ENCODE measurements around the gene SLC11A2.
"Not testable (repeated sequence)": the region's sequence is repeated elsewhere in the genome, so short reads cannot be mapped to it uniquely, and the experiment has no call there.

SLC11A2 gene

GRCh38 chr12:50936821-50937530 is 89.2 kb downstream of the SLC11A2 start:
- peak; percentile 6 for DNase-seq

DNA sequence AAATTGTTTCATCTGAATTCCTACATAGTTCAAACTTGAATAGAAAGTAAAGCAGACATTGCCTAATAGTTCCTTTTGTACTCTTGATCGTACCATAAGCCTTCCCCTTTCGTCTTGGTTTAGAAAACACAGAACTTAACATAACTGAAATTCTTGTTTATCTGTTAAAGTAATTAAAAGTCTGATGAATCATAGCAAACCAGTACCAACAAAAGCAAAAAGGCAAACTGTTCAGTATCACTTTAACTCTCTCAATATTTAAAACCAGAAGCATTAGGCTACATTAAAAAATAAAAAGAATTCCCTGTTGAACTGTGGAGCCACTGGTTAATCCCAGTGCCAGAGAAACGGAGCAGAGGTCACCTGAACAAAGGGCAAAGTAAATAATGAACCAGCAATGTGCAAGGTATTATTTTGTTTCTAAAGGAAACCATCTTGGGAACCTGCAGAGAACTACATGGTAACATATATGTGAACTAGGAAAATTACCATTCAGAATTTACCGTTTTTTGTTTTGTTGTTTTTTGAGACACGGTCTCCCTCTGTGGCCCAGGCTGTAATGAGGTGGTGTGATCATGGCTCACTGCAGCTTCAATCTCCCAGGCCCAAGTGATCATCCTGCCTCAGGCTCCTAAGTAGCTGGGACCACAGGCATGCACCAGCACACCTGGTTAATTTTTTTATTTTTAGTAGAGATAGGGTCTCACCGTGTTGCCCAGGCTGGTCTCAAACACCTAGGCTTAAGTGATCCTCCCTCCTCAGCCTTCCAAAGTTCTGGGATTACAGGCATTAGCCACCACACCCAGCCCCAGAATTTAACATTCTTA is 91.0 kb downstream of the SLC11A2 start:
- no peak for DNase-seq

DNA sequence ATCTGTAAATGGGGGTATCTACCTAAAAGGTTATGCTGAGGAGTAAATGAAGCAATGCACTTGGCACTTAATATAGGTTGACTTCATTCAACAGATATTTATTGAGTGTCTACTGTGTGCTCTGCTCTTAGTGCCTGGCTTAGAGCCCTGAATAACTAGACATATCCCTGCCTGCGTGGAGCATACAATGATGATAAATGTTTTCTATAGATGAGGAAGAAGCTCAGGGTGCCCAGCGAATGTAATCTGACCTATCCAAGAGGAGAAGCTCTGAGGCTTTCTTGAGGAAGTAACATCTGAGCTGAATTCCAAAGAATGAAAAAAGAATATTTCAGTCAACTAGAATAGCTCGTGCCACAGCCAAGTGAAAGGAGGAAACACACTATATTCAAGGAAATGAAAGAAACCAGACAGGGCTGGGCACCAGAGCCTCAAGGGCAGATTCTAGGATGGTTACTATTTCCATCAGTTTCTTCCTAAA is 91.8 kb downstream of the SLC11A2 start:
- no peak for DNase-seq

- peak; percentile 45 for DNase-seq
Observed at GRCh38 chr12:50933459-50934124, 92.6 kb downstream of the SLC11A2 start.

- DNase-seq = no peak
Observed at GRCh38 chr12:50932787-50933280, 93.3 kb downstream of the SLC11A2 start.

GRCh38 chr12:50930477-50930876 is 95.7 kb downstream of the SLC11A2 start:
- not testable (repeated sequence) for DNase-seq

- no peak for DNase-seq
Observed at GRCh38 chr12:50929831-50930230, 96.4 kb downstream of the SLC11A2 start.
